SK-N-SH (cell line): ENCODE measurements around the gene ULK3. TPM values are rescaled to one million over a fixed set of nuclear protein-coding genes. Genes with fewer than 3 reads are reported as not detected.
A peak's percentile ranks its signal among the peaks of the same experiment; 100 is the strongest.

ENCODE experiments used
- CTCF ChIA-PET: fragments of 300-600, 350-600 bp; formaldehyde crosslinking; extraction: SDS; loops from one replicate; lab custom pipeline; 2021; lab: Yijun Ruan, JAX
- POLR2A ChIA-PET: fragments of 350-600 bp; sonication (Branson Sonifier 250); formaldehyde crosslinking; extraction: SDS; loops from one replicate; lab custom pipeline; 2020; ENCODE audit warnings: antibody characterized with exemption, inconsistent platforms; lab: Yijun Ruan, JAX
- DNase-seq: peaks from one replicate; pipeline ENCODE4 v3.0.0; 2012
- H2AFZ ChIP-seq: fragments of 200-600 bp; sonication (generic); 2 replicates; pipeline ENCODE4 v1.8.1; 2016; ENCODE audit warnings: antibody characterized with exemption, mild to moderate bottlenecking, low read depth
- H3F3A ChIP-seq: fragments of 200-600 bp; sonication (generic); replicated peaks from 2 replicates; pipeline ENCODE3; 2016; ENCODE audit warnings: antibody characterized with exemption, mild to moderate bottlenecking; ENCODE audit not compliant: insufficient read depth
- H3K27ac ChIP-seq, 2 experiments: fragments of 200-500 bp in 1 of 2; fragments of 200-600 bp in 1 of 2; sonication (Bioruptor generic) in 1 of 2; sonication (generic), shearing (Covaris generic) in 1 of 2; 2 replicates each; pipeline versions ENCODE4 v1.5.1 to v1.6.1; 2014 to 2016; ENCODE audit warnings: low read depth in 2 of 2, inconsistent platforms in 1 of 2, low read length in 1 of 2, mild to moderate bottlenecking in 1 of 2, mixed read lengths in 1 of 2
- H3K27me3 ChIP-seq: fragments of 200-600 bp; sonication (generic), shearing (Covaris generic); 2 replicates; pipeline ENCODE4 v1.6.1; 2016; ENCODE audit warnings: mixed run types; ENCODE audit not compliant: insufficient read depth
- H3K36me3 ChIP-seq, 2 experiments: fragments of 200-500 bp in 1 of 2; fragments of 200-600 bp in 1 of 2; sonication (Bioruptor generic) in 1 of 2; sonication (generic) in 1 of 2; replicated peaks in 1 of 2; 2 replicates each; pipeline versions ENCODE3 to v1.5.1; 2014 to 2016; ENCODE audit warnings: low read length in 1 of 2, mild to moderate bottlenecking in 1 of 2; ENCODE audit not compliant: insufficient read depth in 2 of 2, control insufficient read depth in 1 of 2
- H3K4me1 ChIP-seq, 2 experiments: fragments of 200-500 bp in 1 of 2; fragments of 200-600 bp in 1 of 2; sonication (Bioruptor generic) in 1 of 2; sonication (generic), shearing (Covaris generic) in 1 of 2; 2 replicates each; pipeline versions ENCODE4 v1.5.1 to v1.6.1; 2014 to 2016; ENCODE audit warnings: low read depth in 1 of 2, low read length in 1 of 2, mixed run types in 1 of 2; ENCODE audit not compliant: insufficient read depth in 2 of 2, control insufficient read depth in 1 of 2
- H3K4me2 ChIP-seq: fragments of 200-600 bp; sonication (generic), shearing (Covaris generic); 2 replicates; pipeline ENCODE4 v1.6.1; 2017; ENCODE audit warnings: mixed run types
- H3K4me3 ChIP-seq, 2 experiments: fragments of 200-500 bp in 1 of 2; fragments of 200-600 bp in 1 of 2; sonication (Bioruptor generic) in 1 of 2; sonication (generic), shearing (Covaris generic) in 1 of 2; 2 replicates each; pipeline versions ENCODE4 v1.5.1 to v1.8.1; 2014 to 2016; ENCODE audit warnings: low read depth in 2 of 2, inconsistent platforms in 1 of 2, low read length in 1 of 2, mild to moderate bottlenecking in 1 of 2, mixed read lengths in 1 of 2, moderate library complexity in 1 of 2
- H3K79me2 ChIP-seq: fragments of 200-600 bp; sonication (generic); 2 replicates; pipeline ENCODE4 v1.8.1; 2017; ENCODE audit warnings: mild to moderate bottlenecking; ENCODE audit not compliant: insufficient read depth
- H3K9ac ChIP-seq: fragments of 200-600 bp; sonication (generic); 2 replicates; pipeline ENCODE4 v1.6.1; 2017; ENCODE audit warnings: mixed run types
- H3K9me2 ChIP-seq: fragments of 200-600 bp; sonication (generic); 2 replicates; pipeline ENCODE4 v1.6.1; 2017; ENCODE audit warnings: mixed run types
- H3K9me3 ChIP-seq: fragments of 200-600 bp; sonication (generic); 2 replicates; pipeline ENCODE4 v1.6.1; 2017; ENCODE audit warnings: mixed run types, mild to moderate bottlenecking, moderate library complexity
- H4K20me1 ChIP-seq: fragments of 200-600 bp; sonication (generic); 2 replicates; pipeline ENCODE4 v1.6.1; 2017; ENCODE audit warnings: mild to moderate bottlenecking, mixed run types; ENCODE audit not compliant: insufficient read depth
- CHD2 ChIP-seq: fragments of 150-350 bp; IDR thresholded peaks from 2 replicates; pipeline ENCODE4 v1.6.1; 2018; ENCODE audit warnings: low read length; ENCODE audit not compliant: partially characterized antibody
- CTCF ChIP-seq: fragments of 200-600 bp; sonication (generic); IDR thresholded peaks from 2 replicates; pipeline ENCODE4 v1.6.1; 2017; ENCODE audit warnings: antibody characterized with exemption, mild to moderate bottlenecking, moderate library complexity
- ELF1 ChIP-seq: IDR thresholded peaks from 2 replicates; pipeline ENCODE4 v1.4.0; 2012
- EP300 ChIP-seq, 2 experiments: IDR thresholded peaks; 2 replicates each; pipeline versions ENCODE4 v1.4.0 to v1.6.1; 2012; ENCODE audit warnings: borderline replicate concordance in 1 of 2, low read depth in 1 of 2, low read length in 1 of 2
- EZH2phosphoT487 ChIP-seq: fragments of 200-600 bp; sonication (generic); IDR thresholded peaks from 2 replicates; pipeline ENCODE4 v1.6.1; 2017; ENCODE audit warnings: low read depth, mixed run types, mild to moderate bottlenecking, antibody characterized with exemption, moderate library complexity, borderline replicate concordance
- FOSL2 ChIP-seq: IDR thresholded peaks from 2 replicates; pipeline ENCODE4 v1.4.0; 2012; ENCODE audit warnings: low read depth, mild to moderate bottlenecking, moderate library complexity, borderline replicate concordance
- FOXJ3 ChIP-seq: sonication (generic); formaldehyde crosslinking; IDR thresholded peaks from 2 replicates; pipeline ENCODE4 v1.5.1; 2020; ENCODE audit warnings: mild to moderate bottlenecking, missing genetic modification reagents
- FOXM1 ChIP-seq: IDR thresholded peaks from 2 replicates; pipeline ENCODE4 v1.4.0; 2012; ENCODE audit warnings: low read depth, mild to moderate bottlenecking
- GABPA ChIP-seq: IDR thresholded peaks from 2 replicates; pipeline ENCODE4 v1.4.0; 2012; ENCODE audit warnings: low read depth, mild to moderate bottlenecking
- GATA2 ChIP-seq: sonication (generic); formaldehyde crosslinking; IDR thresholded peaks from 2 replicates; pipeline ENCODE4 v1.5.0; 2020; ENCODE audit warnings: mild to moderate bottlenecking, missing genetic modification reagents
- IRF3 ChIP-seq: fragments of 150-350 bp; IDR thresholded peaks from 2 replicates; pipeline ENCODE4 v1.6.1; 2016; ENCODE audit warnings: mild to moderate bottlenecking, low read depth, low read length
- JUND ChIP-seq: IDR thresholded peaks from 2 replicates; pipeline ENCODE4 v1.4.0; 2012
- MAX ChIP-seq: IDR thresholded peaks from 2 replicates; pipeline ENCODE4 v1.4.0; 2012; ENCODE audit warnings: low read depth
- MXI1 ChIP-seq: IDR thresholded peaks from 2 replicates; pipeline ENCODE4 v1.6.1; 2012; ENCODE audit warnings: mild to moderate bottlenecking, low read depth, low read length, improper control_type of control experiment
- NFIC ChIP-seq: IDR thresholded peaks from 2 replicates; pipeline ENCODE4 v1.4.0; 2012; ENCODE audit warnings: borderline replicate concordance
- NRF1 ChIP-seq: IDR thresholded peaks from 2 replicates; pipeline ENCODE4 v1.6.1; 2012; ENCODE audit warnings: low read depth, mild to moderate bottlenecking, low read length
- PBX3 ChIP-seq: IDR thresholded peaks from 2 replicates; pipeline ENCODE4; 2012
- RAD21 ChIP-seq: IDR thresholded peaks from 2 replicates; pipeline ENCODE4 v1.6.1; 2012; ENCODE audit warnings: mild to moderate bottlenecking, low read length
- RCOR1 ChIP-seq: fragments of 150-350 bp; IDR thresholded peaks from 2 replicates; pipeline ENCODE4 v1.6.1; 2017; ENCODE audit warnings: antibody characterized with exemption, low read length
- RFX5 ChIP-seq: IDR thresholded peaks from 2 replicates; pipeline ENCODE4 v1.6.1; 2012; ENCODE audit warnings: mild to moderate bottlenecking, improper control_type of control experiment, low read length
- RXRA ChIP-seq: IDR thresholded peaks from 2 replicates; pipeline ENCODE4 v1.4.0; 2012; ENCODE audit warnings: low read depth, mild to moderate bottlenecking, borderline replicate concordance
- SIN3A ChIP-seq: IDR thresholded peaks from 2 replicates; pipeline ENCODE4 v1.6.1; 2012; ENCODE audit warnings: low read depth, mild to moderate bottlenecking, low read length, moderate library complexity, borderline replicate concordance
- SMC3 ChIP-seq: IDR thresholded peaks from 2 replicates; pipeline ENCODE4 v1.6.1; 2012; ENCODE audit warnings: low read depth, low read length, improper control_type of control experiment
- TCF12 ChIP-seq: IDR thresholded peaks from 2 replicates; pipeline ENCODE4 v1.4.0; 2012
- TEAD4 ChIP-seq: IDR thresholded peaks from 2 replicates; pipeline ENCODE4 v1.4.0; 2012; ENCODE audit warnings: mild to moderate bottlenecking, borderline replicate concordance; ENCODE audit not compliant: insufficient read depth
- USF1 ChIP-seq: IDR thresholded peaks from 2 replicates; pipeline ENCODE4 v1.4.0; 2012; ENCODE audit warnings: low read depth, borderline replicate concordance
- USF2 ChIP-seq: fragments of 150-350 bp; IDR thresholded peaks from 2 replicates; pipeline ENCODE4 v1.6.1; 2017; ENCODE audit warnings: antibody characterized with exemption, low read length, low read depth, borderline replicate concordance
- ZBTB33 ChIP-seq: IDR thresholded peaks from 2 replicates; pipeline ENCODE4 v1.4.0; 2012; ENCODE audit warnings: low read depth, borderline replicate concordance
- WGBS: methylation state at CpG from one replicate; pipeline ENCODE4 v1.1.6; 2017; ENCODE audit warnings: low lambda C conversion rate; 5-methylcytosine and 5-hydroxymethylcytosine counted together
- polyA plus RNA-seq, 3 experiments: library from polyadenylated mRNA; depleted of rRNA; stranded (reverse); fragments of >200 nt; gene quantifications; 2 replicates each; pipeline ENCODE4 v1.2.3, GENCODE V29; 2012

ULK3 gene
- polyA plus RNA-seq, 1 of the 3 experiments (the other 2 are of a cell fraction), result 41.3 TPM

GRCh38 chr15:74835312-74835823, 7.6 kb downstream of the ULK3 start:
- no peak overlapping the region for H3K4me2 ChIP-seq
- no peak for TF ChIP-seq ZBTB33
- no peak for TF ChIP-seq SIN3A
- no peak for TF ChIP-seq FOXM1
- no peak for TF ChIP-seq USF2
- no peak for TF ChIP-seq RCOR1
- TF ChIP-seq USF1, result no peak
- no peak for TF ChIP-seq FOXJ3
- TF ChIP-seq GATA2 (CRISPR knock-in tag), result no peak
- no peak for TF ChIP-seq EZH2phosphoT487
- no peak for TF ChIP-seq PBX3
- TF ChIP-seq NFIC, result no peak
- TF ChIP-seq NRF1, result no peak
- TF ChIP-seq RXRA, result no peak
- TF ChIP-seq TEAD4, result no peak
- no peak for TF ChIP-seq FOSL2
- TF ChIP-seq RAD21, result peak; percentile 64
- TF ChIP-seq GABPA, result no peak
- peak; percentile 74 for TF ChIP-seq CTCF
- peak; percentile 56 for TF ChIP-seq SMC3
- no peak for TF ChIP-seq RFX5
- TF ChIP-seq EP300 (IDR thresholded peaks at IDR 0.05; ENCODE audit: borderline replicate concordance in 1 of 2, low read depth in 1 of 2, low read length in 1 of 2), result no peak
- no peak for TF ChIP-seq TCF12
- TF ChIP-seq ELF1, result no peak
- no peak for TF ChIP-seq MAX
- TF ChIP-seq MXI1, result no peak
- no peak for TF ChIP-seq IRF3
- TF ChIP-seq CHD2, result peak; percentile 12
- no peak for TF ChIP-seq JUND

More at GRCh38 chr15:74835312-74835823, 7.6 kb downstream of the ULK3 start:
- CTCF ChIA-PET, result interaction anchor here (0.7 to 10.8 kb wide), 15 partner anchors 8 to 201 kb away, joined by 3 to 95 read pairs (median 4); partner anchors contain the start of gene CSK
- no peaks in the 10 kb centered on the region for H3K9me2 ChIP-seq
- H2AFZ ChIP-seq, result no peak overlapping the region
- 52% methylated on average over 5 of the region's 5 CpGs for WGBS
- POLR2A ChIA-PET, result no interaction called here
- no peaks in the 10 kb centered on the region for H4K20me1 ChIP-seq
- no peaks in the 10 kb centered on the region for H3K27me3 ChIP-seq
- no peaks in the 10 kb centered on the region for H3F3A ChIP-seq
- H3K27ac ChIP-seq, result no peak overlapping the region; a peak in 1 of 4 replicates
- H3K36me3 ChIP-seq, result peaks cover 0 to 23% of the 10 kb centered on the region in 2 experiments
- peak overlapping the region in 1 of 2 experiments; percentile 49; a peak in 1 of 4 replicates for H3K4me3 ChIP-seq
- DNase-seq, result peak; percentile 87
- no peaks in the 10 kb centered on the region for H3K79me2 ChIP-seq
- peaks cover 0 to 16% of the 10 kb centered on the region in 2 experiments; a peak in 1 of 4 replicates for H3K4me1 ChIP-seq
- H3K9me3 ChIP-seq, result no peaks in the 10 kb centered on the region
- no peak overlapping the region for H3K9ac ChIP-seq
